GM10248 (cell line): ENCODE results near the gene VPS39.

ENCODE experiments used
- CTCF ChIA-PET: fragments of 300-600 bp; sonication (Branson Sonifier 250); formaldehyde crosslinking; extraction: SDS; loops from one replicate; lab custom pipeline; 2021; ENCODE audit warnings: antibody characterized with exemption; lab: Yijun Ruan, JAX
- POLR2A ChIA-PET: fragments of 350-650 bp; sonication (Branson Sonifier 250); formaldehyde crosslinking; extraction: SDS; loops from one replicate; lab custom pipeline; 2020; ENCODE audit warnings: antibody characterized with exemption; lab: Yijun Ruan, JAX
- DNase-seq: peaks from one replicate; pipeline ENCODE4 v3.0.0; 2012; ENCODE audit errors: extremely low spot score
- TF ChIP-seq, protein P1 (sequence below): IDR thresholded peaks from 2 replicates; pipeline ENCODE4 v1.5.1; 2012; ENCODE audit warnings: mild to moderate bottlenecking, low read depth; ENCODE audit errors: extremely low read depth, missing control alignments, control extremely low read depth

The VPS39 gene

DNA sequence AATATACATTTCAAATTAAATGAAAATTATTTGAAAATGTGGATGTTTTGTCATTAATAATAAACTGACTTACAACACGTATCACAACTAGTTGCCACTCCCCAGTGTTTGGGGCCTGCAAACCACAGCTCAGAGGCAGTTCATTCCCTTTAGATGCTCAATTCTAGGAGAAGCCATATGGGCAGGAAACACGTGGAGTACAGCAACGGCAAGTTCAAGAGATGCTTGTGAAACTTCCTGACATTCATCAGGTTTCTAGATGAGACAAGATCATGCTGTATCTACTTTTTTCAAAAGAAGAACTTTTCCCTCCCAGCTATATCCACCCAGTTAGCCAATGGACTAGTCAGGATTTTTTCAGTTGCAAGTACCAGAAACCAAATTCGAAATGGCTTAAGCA, 96.2 kb downstream of the VPS39 start:
- POLR2A ChIA-PET, result no interaction called here
- no peak for DNase-seq
- CTCF ChIA-PET, result interaction anchor here (1.1 to 1.7 kb wide), 4 partner anchors 8 to 50 kb away, joined by 3 to 9 read pairs (median 3); no protein-coding TSS in a partner anchor
- TF ChIP-seq, protein P1, sequence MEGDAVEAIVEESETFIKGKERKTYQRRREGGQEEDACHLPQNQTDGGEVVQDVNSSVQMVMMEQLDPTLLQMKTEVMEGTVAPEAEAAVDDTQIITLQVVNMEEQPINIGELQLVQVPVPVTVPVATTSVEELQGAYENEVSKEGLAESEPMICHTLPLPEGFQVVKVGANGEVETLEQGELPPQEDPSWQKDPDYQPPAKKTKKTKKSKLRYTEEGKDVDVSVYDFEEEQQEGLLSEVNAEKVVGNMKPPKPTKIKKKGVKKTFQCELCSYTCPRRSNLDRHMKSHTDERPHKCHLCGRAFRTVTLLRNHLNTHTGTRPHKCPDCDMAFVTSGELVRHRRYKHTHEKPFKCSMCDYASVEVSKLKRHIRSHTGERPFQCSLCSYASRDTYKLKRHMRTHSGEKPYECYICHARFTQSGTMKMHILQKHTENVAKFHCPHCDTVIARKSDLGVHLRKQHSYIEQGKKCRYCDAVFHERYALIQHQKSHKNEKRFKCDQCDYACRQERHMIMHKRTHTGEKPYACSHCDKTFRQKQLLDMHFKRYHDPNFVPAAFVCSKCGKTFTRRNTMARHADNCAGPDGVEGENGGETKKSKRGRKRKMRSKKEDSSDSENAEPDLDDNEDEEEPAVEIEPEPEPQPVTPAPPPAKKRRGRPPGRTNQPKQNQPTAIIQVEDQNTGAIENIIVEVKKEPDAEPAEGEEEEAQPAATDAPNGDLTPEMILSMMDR, result no peak

DNA sequence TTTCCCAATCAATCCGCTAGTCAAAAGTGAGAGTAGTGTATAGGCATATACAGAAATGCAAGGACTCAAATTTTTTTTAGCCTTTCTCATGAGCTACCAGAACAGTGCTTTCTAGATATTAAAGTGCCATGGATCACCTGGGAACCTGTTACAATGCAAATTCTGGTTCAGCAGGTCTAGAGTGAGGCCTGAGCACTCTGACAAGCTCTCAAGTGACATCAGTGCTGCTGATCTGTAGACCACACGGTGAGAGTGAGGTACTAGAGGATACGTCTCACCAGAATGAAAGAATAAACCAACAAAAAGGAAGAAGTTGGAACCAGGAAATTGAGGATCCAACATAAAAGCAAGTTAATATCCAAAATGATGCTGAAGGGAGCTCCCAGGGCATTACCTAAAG, 97.7 kb downstream of the VPS39 start:
- POLR2A ChIA-PET, result no interaction called here
- CTCF ChIA-PET, result interaction anchor here (1.4 to 2.0 kb wide), 3 partner anchors 10 to 26 kb away, joined by 5 to 9 read pairs (median 5); no protein-coding TSS in a partner anchor
- DNase-seq, result no peak
- TF ChIP-seq, protein P1, result no peak

DNA sequence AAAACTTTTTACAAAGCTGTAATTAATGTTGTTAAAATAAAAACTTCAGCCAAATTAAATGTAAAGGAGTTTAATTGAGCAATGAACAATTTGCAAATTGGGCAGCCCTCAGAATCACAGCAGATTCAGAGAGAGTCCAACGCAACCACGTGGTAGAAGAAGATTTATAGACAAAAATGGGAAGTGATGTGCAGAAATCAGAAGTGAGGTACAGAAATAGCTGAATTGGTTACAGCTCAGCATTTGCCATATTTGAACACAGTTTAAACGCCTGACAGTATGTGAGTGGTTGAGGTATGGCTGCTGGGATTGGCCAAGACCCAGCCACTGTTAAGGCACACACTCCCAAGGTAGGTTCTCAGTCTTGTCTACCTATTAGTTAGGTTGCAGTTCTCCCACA, 99.3 kb downstream of the VPS39 start:
- POLR2A ChIA-PET, result no interaction called here
- TF ChIP-seq, protein P1, result no peak
- no peak for DNase-seq
- CTCF ChIA-PET, result interaction anchor here (1.2 to 2.0 kb wide), 2 partner anchors 9 to 24 kb away, joined by 3 to 5 read pairs; no protein-coding TSS in a partner anchor
